ENCODE results near the gene IKZF3. TPM values are rescaled to one million over a fixed set of nuclear protein-coding genes. Genes with fewer than 3 reads are reported as not detected.

IKZF3 gene
- total RNA-seq, 2 experiments from 2014 or later = 31.1 to 31.9 TPM

GRCh38 chr17:39763051-39763820 is 100.9 kb downstream of the IKZF3 start:
- ChIA-PET POLR2A (interaction anchor here (0.6 kb wide), 1 partner anchor 1265 kb away, joined by 5 read pairs; no protein-coding TSS in a partner anchor), CTCF (no interaction called here)
- DNase-seq = no peak
- H3K4me1 Mint-ChIP-seq (ENCODE audit: low read depth) = peaks cover 63% of the 10 kb centered on the region
- H3K4me3 Mint-ChIP-seq = no peak overlapping the region
- no peak for ATAC-seq
- H3K27ac Mint-ChIP-seq = no peak overlapping the region
- H3K36me3 Mint-ChIP-seq (ENCODE audit: low read depth) = peaks cover 58% of the 10 kb centered on the region
- H3K27me3 Mint-ChIP-seq (ENCODE audit: low read depth) = no peaks in the 10 kb centered on the region
- H3K9me3 Mint-ChIP-seq (ENCODE audit: insufficient read depth) = no peaks in the 10 kb centered on the region

- DNase-seq = no peak
- ChIA-PET POLR2A (interaction anchor here (1.3 kb wide), 1 partner anchor 8 kb away, joined by 4 read pairs; no protein-coding TSS in a partner anchor), CTCF (no interaction called here)
- Mint-ChIP-seq H3K4me1 (ENCODE audit: low read depth) (peaks cover 66% of the 10 kb centered on the region), H3K27me3 (ENCODE audit: low read depth) (no peaks in the 10 kb centered on the region), H3K4me3 (no peak overlapping the region), H3K9me3 (ENCODE audit: insufficient read depth) (no peaks in the 10 kb centered on the region), H3K36me3 (ENCODE audit: low read depth) (peaks cover 49% of the 10 kb centered on the region), H3K27ac (no peak overlapping the region)
- no peak for ATAC-seq
These were observed 102.1 kb downstream of the IKZF3 start for GRCh38 chr17:39761861-39762496.

- no peak for ATAC-seq
- CTCF ChIA-PET = interaction anchor here (1.1 to 2.3 kb wide), 4 partner anchors 106 to 221 kb away, joined by 4 to 11 read pairs (median 6); partner anchors contain the start of genes IKZF3 and PSMD3
- POLR2A ChIA-PET = no interaction called here
- H3K4me1 Mint-ChIP-seq (ENCODE audit: low read depth) = peaks cover 72% of the 10 kb centered on the region
- DNase-seq = no peak
- H3K27me3 Mint-ChIP-seq (ENCODE audit: low read depth) = no peaks in the 10 kb centered on the region
- no peak overlapping the region for H3K27ac Mint-ChIP-seq
- no peak overlapping the region for H3K4me3 Mint-ChIP-seq
- no peaks in the 10 kb centered on the region for H3K9me3 Mint-ChIP-seq (ENCODE audit: insufficient read depth)
- H3K36me3 Mint-ChIP-seq (ENCODE audit: low read depth) = peaks cover 23% of the 10 kb centered on the region
These were observed 104.9 kb downstream of the IKZF3 start for GRCh38 chr17:39759204-39759603.

GRCh38 chr17:39757931-39758873 is 105.9 kb downstream of the IKZF3 start:
- ChIA-PET CTCF (interaction anchor here (0.5 to 2.3 kb wide), 6 partner anchors 9 to 222 kb away, joined by 3 to 11 read pairs (median 5); partner anchors contain the start of genes IKZF3 and PSMD3), POLR2A (interaction anchor here (1.0 to 7.6 kb wide), 3 partner anchors 11 to 169 kb away, joined by 3 to 42 read pairs (median 22); partner anchors contain the start of gene IKZF3)
- H3K36me3 Mint-ChIP-seq (ENCODE audit: low read depth) = peaks cover 22% of the 10 kb centered on the region
- ATAC-seq (peak; percentile 12), DNase-seq (peak; percentile 77)
- H3K27me3 Mint-ChIP-seq (ENCODE audit: low read depth) = no peaks in the 10 kb centered on the region
- H3K9me3 Mint-ChIP-seq (ENCODE audit: insufficient read depth) = no peaks in the 10 kb centered on the region
- H3K4me1 Mint-ChIP-seq (ENCODE audit: low read depth) = peaks cover 74% of the 10 kb centered on the region
- H3K4me3 Mint-ChIP-seq = peak overlapping the region; percentile 28
- H3K27ac Mint-ChIP-seq = peak overlapping the region; percentile 73

GRCh38 chr17:39757176-39757662 is 106.9 kb downstream of the IKZF3 start:
- peak overlapping the region; percentile 23 for H3K4me3 Mint-ChIP-seq
- no peaks in the 10 kb centered on the region for H3K9me3 Mint-ChIP-seq (ENCODE audit: insufficient read depth)
- H3K36me3 Mint-ChIP-seq (ENCODE audit: low read depth) = peaks cover 15% of the 10 kb centered on the region
- DNase-seq (no peak), ATAC-seq (no peak)
- ChIA-PET POLR2A (interaction anchor here (4.4 to 7.6 kb wide), 2 partner anchors 12 to 105 kb away, joined by 22 to 42 read pairs; partner anchors contain the start of gene IKZF3), CTCF (interaction anchor here (1.1 to 5.5 kb wide), 5 partner anchors 12 to 135 kb away, joined by 3 to 81 read pairs (median 11); partner anchors contain the start of gene IKZF3)
- peak overlapping the region; percentile 73 for H3K27ac Mint-ChIP-seq
- peaks cover 77% of the 10 kb centered on the region for H3K4me1 Mint-ChIP-seq (ENCODE audit: low read depth)
- no peaks in the 10 kb centered on the region for H3K27me3 Mint-ChIP-seq (ENCODE audit: low read depth)

- H3K36me3 Mint-ChIP-seq (ENCODE audit: low read depth) = peaks cover 15% of the 10 kb centered on the region
- H3K4me1 Mint-ChIP-seq (ENCODE audit: low read depth) = peaks cover 75% of the 10 kb centered on the region
- ATAC-seq (no peak), DNase-seq (no peak)
- peak overlapping the region; percentile 29 for H3K4me3 Mint-ChIP-seq
- no peaks in the 10 kb centered on the region for H3K27me3 Mint-ChIP-seq (ENCODE audit: low read depth)
- POLR2A ChIA-PET = interaction anchor here (1.9 to 7.6 kb wide), 3 partner anchors 13 to 166 kb away, joined by 5 to 42 read pairs (median 22); partner anchors contain the start of gene IKZF3
- peak overlapping the region; percentile 82 for H3K27ac Mint-ChIP-seq
- CTCF ChIA-PET = interaction anchor here (1.0 to 5.5 kb wide), 9 partner anchors 13 to 224 kb away, joined by 3 to 81 read pairs (median 5); partner anchors contain the start of gene PSMD3
- H3K9me3 Mint-ChIP-seq (ENCODE audit: insufficient read depth) = no peaks in the 10 kb centered on the region
These were observed 107.6 kb downstream of the IKZF3 start for GRCh38 chr17:39756380-39757079.

GRCh38 chr17:39755554-39756379 is 108.3 kb downstream of the IKZF3 start:
- Mint-ChIP-seq H3K27me3 (ENCODE audit: low read depth) (no peaks in the 10 kb centered on the region), H3K27ac (peak overlapping the region; percentile 82), H3K4me1 (ENCODE audit: low read depth) (peaks cover 70% of the 10 kb centered on the region), H3K36me3 (ENCODE audit: low read depth) (peaks cover 10% of the 10 kb centered on the region), H3K4me3 (peak overlapping the region; percentile 29), H3K9me3 (ENCODE audit: insufficient read depth) (no peaks in the 10 kb centered on the region)
- ChIA-PET POLR2A (interaction anchor here (0.8 to 7.6 kb wide), 14 partner anchors 14 to 185 kb away, joined by 3 to 42 read pairs (median 5); partner anchors contain the start of genes IKZF3 and MIEN1), CTCF (interaction anchor here (0.7 to 5.5 kb wide), 19 partner anchors 14 to 224 kb away, joined by 3 to 81 read pairs (median 5); partner anchors contain the start of genes IKZF3 and PSMD3)
- peak; percentile 5 for ATAC-seq
- DNase-seq = peak; percentile 54

- CTCF ChIA-PET = interaction anchor here (0.7 to 5.5 kb wide), 21 partner anchors 15 to 225 kb away, joined by 3 to 81 read pairs (median 5); partner anchors contain the start of genes IKZF3, MIEN1 and PSMD3
- ATAC-seq (no peak), DNase-seq (no peak)
- Mint-ChIP-seq H3K36me3 (ENCODE audit: low read depth) (peaks cover 8% of the 10 kb centered on the region), H3K27me3 (ENCODE audit: low read depth) (no peaks in the 10 kb centered on the region), H3K4me1 (ENCODE audit: low read depth) (peaks cover 68% of the 10 kb centered on the region), H3K4me3 (peak overlapping the region; percentile 29), H3K27ac (peak overlapping the region; percentile 82), H3K9me3 (ENCODE audit: insufficient read depth) (no peaks in the 10 kb centered on the region)
- POLR2A ChIA-PET = interaction anchor here (0.6 to 7.6 kb wide), 20 partner anchors 11 to 185 kb away, joined by 3 to 42 read pairs (median 4); partner anchors contain the start of genes IKZF3 and MIEN1
These were observed 109.1 kb downstream of the IKZF3 start for GRCh38 chr17:39754958-39755553.

- peak overlapping the region; percentile 83 for H3K27ac Mint-ChIP-seq
- ChIA-PET CTCF (interaction anchor here (0.7 to 5.5 kb wide), 28 partner anchors 15 to 557 kb away, joined by 3 to 81 read pairs (median 6); partner anchors contain the start of genes CACNB1, IKZF3, MIEN1 and PSMD3), POLR2A (interaction anchor here (0.6 to 7.6 kb wide), 20 partner anchors 12 to 186 kb away, joined by 3 to 42 read pairs (median 5); partner anchors contain the start of genes IKZF3, MIEN1 and STARD3)
- H3K27me3 Mint-ChIP-seq (ENCODE audit: low read depth) = no peaks in the 10 kb centered on the region
- peak; percentile 97 for DNase-seq
- H3K4me1 Mint-ChIP-seq (ENCODE audit: low read depth) = peaks cover 63% of the 10 kb centered on the region
- peak overlapping the region; percentile 79 for H3K4me3 Mint-ChIP-seq
- H3K9me3 Mint-ChIP-seq (ENCODE audit: insufficient read depth) = no peaks in the 10 kb centered on the region
- H3K36me3 Mint-ChIP-seq (ENCODE audit: low read depth) = peaks cover 4% of the 10 kb centered on the region
- peak; percentile 85 for ATAC-seq
These were observed 109.8 kb downstream of the IKZF3 start for GRCh38 chr17:39754161-39754957.

Data from activated CD8-positive, alpha-beta T cell treated with anti-CD3 and anti-CD28 coated beads, Interleukin-2, amount 10 ng/mL, durations not matched to agents 7 days and 5 days (primary cell).